Hepatocyte (in vitro differentiated cells): ENCODE measurements around the gene IGSF11. TPM values are rescaled to one million over a fixed set of nuclear protein-coding genes. Genes with fewer than 3 reads are reported as not detected.

Experiments
- DNase-seq: peaks from one replicate; pipeline ENCODE4 v3.0.0-alpha.2; 2016; ENCODE audit warnings: low spot score
- H2AFZ ChIP-seq: fragments of 200-600 bp; sonication (generic); 2 replicates; pipeline ENCODE4 v1.6.0; 2016; ENCODE audit warnings: antibody characterized with exemption, mild to moderate bottlenecking
- H3K27ac ChIP-seq: fragments of 200-600 bp; sonication (generic); 2 replicates; pipeline ENCODE4 v1.5.1; 2016; ENCODE audit warnings: mild to moderate bottlenecking
- H3K27me3 ChIP-seq: fragments of 200-600 bp; sonication (generic); 2 replicates; pipeline ENCODE4 v1.6.1; 2016
- H3K36me3 ChIP-seq: fragments of 200-600 bp; sonication (generic); replicated peaks from 2 replicates; pipeline ENCODE4 v1.5.1; 2016; ENCODE audit warnings: low read depth; ENCODE audit not compliant: insufficient read depth
- H3K4me1 ChIP-seq: fragments of 200-600 bp; sonication (generic); 2 replicates; pipeline ENCODE4 v1.5.1; 2016; ENCODE audit warnings: mild to moderate bottlenecking, moderate library complexity; ENCODE audit not compliant: insufficient read depth
- H3K4me2 ChIP-seq: fragments of 200-600 bp; sonication (generic); 2 replicates; pipeline ENCODE4 v1.6.0; 2016
- H3K4me3 ChIP-seq: fragments of 200-600 bp; sonication (generic); 2 replicates; pipeline ENCODE4 v1.5.1; 2016; ENCODE audit warnings: mild to moderate bottlenecking
- H3K79me2 ChIP-seq: fragments of 200-600 bp; sonication (generic); 2 replicates; pipeline ENCODE4 v1.6.0; 2017; ENCODE audit warnings: mild to moderate bottlenecking
- H3K9me2 ChIP-seq: fragments of 200-600 bp; sonication (generic); replicated peaks from 2 replicates; pipeline ENCODE4 v1.6.0; 2017; ENCODE audit warnings: mild to moderate bottlenecking; ENCODE audit not compliant: insufficient read depth
- H3K9me3 ChIP-seq: fragments of 200-600 bp; sonication (generic); 2 replicates; pipeline ENCODE4 v1.5.1; 2016; ENCODE audit warnings: low read depth, mild to moderate bottlenecking
- H4K20me1 ChIP-seq: fragments of 200-600 bp; sonication (generic); 2 replicates; pipeline ENCODE4 v1.6.0; 2016; ENCODE audit warnings: mild to moderate bottlenecking; ENCODE audit not compliant: insufficient read depth, poor library complexity, severe bottlenecking
- EZH2 ChIP-seq: fragments of 200-600 bp; sonication (generic); IDR thresholded peaks from 2 replicates; pipeline ENCODE4 v1.6.1; 2016; ENCODE audit warnings: antibody characterized with exemption, mild to moderate bottlenecking, borderline replicate concordance
- EZH2phosphoT487 ChIP-seq: fragments of 200-600 bp; sonication (generic); IDR thresholded peaks from one replicate; pipeline ENCODE4 v1.6.1; 2018; ENCODE audit warnings: antibody characterized with exemption, mild to moderate bottlenecking, low read depth, moderate library complexity; ENCODE audit not compliant: unreplicated experiment, severe bottlenecking
- WGBS: methylation state at CpG from one replicate; pipeline ENCODE4 v1.1.6; 2016; ENCODE audit warnings: low lambda C conversion rate; ENCODE audit errors: missing lambda C conversion rate; 5-methylcytosine and 5-hydroxymethylcytosine counted together
- polyA plus RNA-seq: library from polyadenylated mRNA; unstranded; fragments of >200 nt; fragmentation: Nextera tagmentation; extraction: Ambion mirVana; gene quantifications from 2 replicates; pipeline ENCODE4 v1.2.1, GENCODE V29; 2016
- total RNA-seq: library from RNA; depleted of rRNA; stranded (reverse); fragments of >200 nt; gene quantifications from 2 replicates; pipeline ENCODE4 v1.2.3, GENCODE V29; 2014
- TF ChIP-seq, protein P1 (sequence below): fragments of 200-600 bp; sonication (generic); IDR thresholded peaks from 2 replicates; pipeline ENCODE4 v1.5.1; 2016; ENCODE audit warnings: antibody characterized with exemption, mild to moderate bottlenecking; ENCODE audit not compliant: poor library complexity

IGSF11 gene
- total and polyA plus RNA-seq, 2 experiments from 2014 or later = 1.0 TPM; not detected in 1

GRCh38 chr3:118981494-118982134 lies 53.0 kb downstream of the IGSF11 start:
- TF ChIP-seq EZH2phosphoT487 (no peak), EZH2 (no peak)
- TF ChIP-seq, protein P1, sequence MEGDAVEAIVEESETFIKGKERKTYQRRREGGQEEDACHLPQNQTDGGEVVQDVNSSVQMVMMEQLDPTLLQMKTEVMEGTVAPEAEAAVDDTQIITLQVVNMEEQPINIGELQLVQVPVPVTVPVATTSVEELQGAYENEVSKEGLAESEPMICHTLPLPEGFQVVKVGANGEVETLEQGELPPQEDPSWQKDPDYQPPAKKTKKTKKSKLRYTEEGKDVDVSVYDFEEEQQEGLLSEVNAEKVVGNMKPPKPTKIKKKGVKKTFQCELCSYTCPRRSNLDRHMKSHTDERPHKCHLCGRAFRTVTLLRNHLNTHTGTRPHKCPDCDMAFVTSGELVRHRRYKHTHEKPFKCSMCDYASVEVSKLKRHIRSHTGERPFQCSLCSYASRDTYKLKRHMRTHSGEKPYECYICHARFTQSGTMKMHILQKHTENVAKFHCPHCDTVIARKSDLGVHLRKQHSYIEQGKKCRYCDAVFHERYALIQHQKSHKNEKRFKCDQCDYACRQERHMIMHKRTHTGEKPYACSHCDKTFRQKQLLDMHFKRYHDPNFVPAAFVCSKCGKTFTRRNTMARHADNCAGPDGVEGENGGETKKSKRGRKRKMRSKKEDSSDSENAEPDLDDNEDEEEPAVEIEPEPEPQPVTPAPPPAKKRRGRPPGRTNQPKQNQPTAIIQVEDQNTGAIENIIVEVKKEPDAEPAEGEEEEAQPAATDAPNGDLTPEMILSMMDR = no peak
- Histone ChIP-seq H3K36me3 (no peaks in the 10 kb centered on the region), H3K9me3 (no peaks in the 10 kb centered on the region), H4K20me1 (no peaks in the 10 kb centered on the region), H3K4me3 (no peak overlapping the region), H3K79me2 (no peaks in the 10 kb centered on the region), H2AFZ (no peak overlapping the region), H3K4me2 (no peak overlapping the region), H3K4me1 (no peaks in the 10 kb centered on the region), H3K27ac (no peak overlapping the region), H3K27me3 (no peaks in the 10 kb centered on the region), H3K9me2 (no peaks in the 10 kb centered on the region)
- 89% methylated on average over 6 of the region's 6 CpGs for WGBS
- no peak for DNase-seq

GRCh38 chr3:118980832-118981231 lies 53.8 kb downstream of the IGSF11 start:
- H3K4me3 ChIP-seq = no peak overlapping the region
- H3K9me3 ChIP-seq = no peaks in the 10 kb centered on the region
- H2AFZ ChIP-seq = no peak overlapping the region
- no peaks in the 10 kb centered on the region for H3K4me1 ChIP-seq
- no peaks in the 10 kb centered on the region for H3K27me3 ChIP-seq
- no peaks in the 10 kb centered on the region for H3K36me3 ChIP-seq
- H3K27ac ChIP-seq = no peak overlapping the region
- H3K9me2 ChIP-seq = no peaks in the 10 kb centered on the region
- DNase-seq = no peak
- no peaks in the 10 kb centered on the region for H3K79me2 ChIP-seq
- WGBS = 96% methylated on average over 2 of the region's 2 CpGs
- no peak overlapping the region for H3K4me2 ChIP-seq
- H4K20me1 ChIP-seq = no peaks in the 10 kb centered on the region
- TF ChIP-seq, protein P1 = no peak
- TF ChIP-seq EZH2 = no peak
- TF ChIP-seq EZH2phosphoT487 = no peak

DNA sequence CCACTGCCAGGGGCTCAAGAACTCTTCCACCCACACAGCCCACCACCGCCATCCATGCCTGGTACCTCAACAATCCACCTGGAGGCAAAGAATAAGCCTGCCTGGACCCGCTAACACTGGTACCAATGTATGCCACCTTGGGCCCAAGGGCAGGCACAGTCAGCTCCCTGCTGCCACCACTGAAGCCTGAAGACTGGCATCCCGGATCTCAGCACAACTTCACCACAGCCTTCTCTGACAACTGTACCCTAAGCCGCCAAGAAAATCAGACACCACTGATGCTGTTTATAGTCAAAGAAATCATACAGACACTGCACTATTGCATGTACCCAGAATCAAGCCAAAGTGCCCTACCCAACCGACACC lies 56.3 kb downstream of the IGSF11 start:
- H3K9me2 ChIP-seq = no peaks in the 10 kb centered on the region
- TF ChIP-seq EZH2phosphoT487 = no peak
- TF ChIP-seq, protein P1 = no peak
- TF ChIP-seq EZH2 = no peak
- no peaks in the 10 kb centered on the region for H3K27me3 ChIP-seq
- H3K4me1 ChIP-seq = no peaks in the 10 kb centered on the region
- H4K20me1 ChIP-seq = no peaks in the 10 kb centered on the region
- no peaks in the 10 kb centered on the region for H3K36me3 ChIP-seq
- H3K27ac ChIP-seq = no peak overlapping the region
- no peak overlapping the region for H2AFZ ChIP-seq
- H3K4me3 ChIP-seq = no peak overlapping the region
- H3K79me2 ChIP-seq = no peaks in the 10 kb centered on the region
- 96% methylated on average over 5 of the region's 5 CpGs for WGBS
- H3K4me2 ChIP-seq = no peak overlapping the region
- DNase-seq = no peak
- H3K9me3 ChIP-seq = no peaks in the 10 kb centered on the region
